K562 (cell line): ENCODE results near the gene TMCC2. TPM values are rescaled to one million over a fixed set of nuclear protein-coding genes. Genes with fewer than 3 reads are reported as not detected.

Experiments used
- ATAC-seq: fragments of 200-7000 bp; cut with Tn5 transposase; 3 replicates; pipeline ENCODE4 v1.9.1; 2020; ENCODE audit warnings: moderate library complexity
- BruUV-seq: library from RNA; stranded (reverse); fragments of 400-500 nt; replicated peaks from 2 replicates; lab custom pipeline; 2021; lab: Mats Ljungman, UMichigan
- CTCF ChIA-PET: fragments of 300-600 bp; formaldehyde crosslinking; extraction: SDS; loops from one replicate; lab custom pipeline; 2021; ENCODE audit warnings: low intra/inter-chr PET ratio; lab: Yijun Ruan, JAX
- POLR2A ChIA-PET: fragments of 300-600, 350-650 bp; sonication (Branson Sonifier 250); formaldehyde crosslinking; extraction: SDS; loops from one replicate; lab custom pipeline; 2021; ENCODE audit warnings: antibody characterized with exemption, inconsistent platforms; lab: Yijun Ruan, JAX
- DNase-seq, 4 experiments: peaks; one replicate each; pipeline versions ENCODE4 v3.0.0 to v3.0.0-alpha.2; 2011 to 2018; ENCODE audit warnings: low spot score in 3 of 4, mixed read lengths in 3 of 4; ENCODE audit errors: extremely low read depth in 1 of 4
- FAIRE-seq: peaks from 2 replicates; lab custom pipeline; 2011; peaks lifted over from hg19 to GRCh38; lab: Jason Lieb, UNC
- H2AFZ ChIP-seq: 2 replicates; pipeline ENCODE4 v1.6.0; 2011; ENCODE audit warnings: low read depth, low read length, control low read depth, inconsistent platforms
- H3K27ac ChIP-seq: fragments of 200-600 bp; 3 replicates; pipeline ENCODE4 v1.8.0; 2011; ENCODE audit warnings: low read depth, mild to moderate bottlenecking, control low read depth, inconsistent platforms, low read length, moderate library complexity, mixed read lengths; ENCODE audit errors: extremely low read depth
- H3K27me3 ChIP-seq, 2 experiments: fragments of 300-600 bp in 1 of 2; 2 replicates in 1 of 2; 3 replicates in 1 of 2; pipeline versions ENCODE4 v1.6.0 to v1.8.0; 2011; ENCODE audit warnings: inconsistent platforms in 2 of 2, low read length in 2 of 2, mild to moderate bottlenecking in 1 of 2, mixed read lengths in 1 of 2, moderate library complexity in 1 of 2; ENCODE audit not compliant: control insufficient read depth in 2 of 2, insufficient read depth in 2 of 2
- H3K36me3 ChIP-seq: fragments of 300-600 bp; 3 replicates; pipeline ENCODE4 v1.8.0; 2011; ENCODE audit warnings: mild to moderate bottlenecking, low read length, inconsistent platforms; ENCODE audit not compliant: control insufficient read depth, insufficient read depth
- H3K4me1 ChIP-seq, 2 experiments: fragments of 200-600 bp in 1 of 2; replicated peaks in 1 of 2; 2 replicates in 1 of 2; 3 replicates in 1 of 2; pipeline versions ENCODE4 v1.5.1 to v1.8.0; 2011; ENCODE audit warnings: inconsistent platforms in 2 of 2, low read length in 2 of 2, mild to moderate bottlenecking in 1 of 2, mixed read lengths in 1 of 2, moderate library complexity in 1 of 2; ENCODE audit not compliant: control insufficient read depth in 2 of 2, insufficient read depth in 2 of 2
- H3K4me2 ChIP-seq: 2 replicates; pipeline ENCODE4 v1.6.1; 2011; ENCODE audit warnings: low read length, control low read depth, inconsistent platforms, mixed read lengths; ENCODE audit not compliant: insufficient read depth
- H3K4me3 ChIP-seq: fragments of 200-600 bp; sonication (generic), shearing (Covaris generic); 2 replicates; pipeline ENCODE4 v1.5.1; 2016; ENCODE audit warnings: control low read depth, inconsistent platforms
- H3K79me2 ChIP-seq: fragments of 200-600 bp; 3 replicates; pipeline ENCODE4 v1.8.0; 2011; ENCODE audit warnings: low read length, inconsistent platforms; ENCODE audit not compliant: control insufficient read depth, insufficient read depth
- H3K9ac ChIP-seq, 2 experiments: 2 replicates each; pipeline versions ENCODE4 v1.6.0 to v1.6.1; 2011; ENCODE audit warnings: low read depth in 2 of 2, low read length in 2 of 2, control low read depth in 1 of 2, inconsistent platforms in 1 of 2, mild to moderate bottlenecking in 1 of 2, mixed read lengths in 1 of 2; ENCODE audit not compliant: insufficient read depth in 1 of 2
- H3K9me1 ChIP-seq: one replicate; pipeline ENCODE4 v1.6.0; 2011; ENCODE audit warnings: inconsistent platforms, mild to moderate bottlenecking, low read length, moderate library complexity; ENCODE audit not compliant: control insufficient read depth, insufficient read depth
- H3K9me3 ChIP-seq: replicated peaks from 2 replicates; pipeline ENCODE4 v1.5.1; 2011; ENCODE audit warnings: low read depth, low read length, inconsistent platforms; ENCODE audit not compliant: control insufficient read depth, insufficient read depth
- H4K20me1 ChIP-seq: replicated peaks from 2 replicates; pipeline ENCODE4 v1.6.1; 2011; ENCODE audit warnings: low read length, inconsistent platforms, mixed read lengths; ENCODE audit not compliant: control insufficient read depth, insufficient read depth
- CBFA2T2 ChIP-seq: fragments of 450-650 bp; conservative IDR thresholded peaks from 2 replicates; pipeline ENCODE4 v1.6.1; 2017; ENCODE audit warnings: mild to moderate bottlenecking
- CBFA2T3 ChIP-seq: fragments of 450-650 bp; IDR thresholded peaks from 2 replicates; pipeline ENCODE4 v1.6.1; 2017
- ETV6 ChIP-seq, 3 experiments: fragments of 150-350 bp in 1 of 3; sonication (generic) in 1 of 3; formaldehyde crosslinking in 1 of 3; IDR thresholded peaks; 2 replicates each; pipeline versions ENCODE4 v1.6.1 to v1.8.0; 2014 to 2022; ENCODE audit warnings: borderline replicate concordance in 2 of 3, low read depth in 2 of 3, antibody characterized with exemption in 1 of 3, low read length in 1 of 3, mild to moderate bottlenecking in 1 of 3, missing genetic modification reagents in 1 of 3
- KDM1A ChIP-seq, 2 experiments: fragments of 450-650 bp; IDR thresholded peaks; 2 replicates each; pipeline ENCODE4 v1.6.1; 2016; ENCODE audit warnings: mild to moderate bottlenecking in 2 of 2
- KLF16 ChIP-seq: IDR thresholded peaks from 2 replicates; pipeline ENCODE4 v1.6.1; 2016; ENCODE audit warnings: antibody characterized with exemption
- MAFG ChIP-seq: fragments of 450-650 bp; conservative IDR thresholded peaks from 2 replicates; pipeline ENCODE4 v1.6.1; 2016; ENCODE audit warnings: missing genetic modification characterization, missing compliant biosample characterization
- PHF21A ChIP-seq: fragments of 450-650 bp; IDR thresholded peaks from 2 replicates; pipeline ENCODE4 v1.6.1; 2017; ENCODE audit warnings: low read depth, borderline replicate concordance
- PRPF4 ChIP-seq: fragments of 200-400 bp; formaldehyde crosslinking; IDR thresholded peaks from one replicate; pipeline ENCODE4 v1.6.1; 2017; ENCODE audit warnings: low read length, low read depth, mild to moderate bottlenecking; ENCODE audit not compliant: insufficient read depth, poor library complexity, severe bottlenecking
- RAD21 ChIP-seq, 2 experiments: fragments of 250-450 bp in 1 of 2; fragments of 450-650 bp in 1 of 2; sonication (Bioruptor Pico) in 1 of 2; formaldehyde crosslinking in 1 of 2; IDR thresholded peaks in 1 of 2; conservative IDR thresholded peaks in 1 of 2; 2 replicates each; pipeline versions ENCODE4 v1.4.0 to v1.8.0; 2020 to 2022; ENCODE audit warnings: mild to moderate bottlenecking in 2 of 2, moderate library complexity in 1 of 2
- RB1 ChIP-seq: fragments of 450-650 bp; IDR thresholded peaks from 2 replicates; pipeline ENCODE4 v1.6.1; 2017; ENCODE audit warnings: low read depth, mild to moderate bottlenecking
- RCOR1 ChIP-seq, 2 experiments: IDR thresholded peaks; 2 replicates each; pipeline ENCODE4 v1.6.1; 2012; ENCODE audit warnings: low read depth in 2 of 2, low read length in 2 of 2, borderline replicate concordance in 1 of 2, improper control_type of control experiment in 1 of 2
- STAG1 ChIP-seq: sonication (generic); formaldehyde crosslinking; IDR thresholded peaks from 2 replicates; pipeline ENCODE4 v1.5.0; 2020; ENCODE audit warnings: missing genetic modification reagents, borderline replicate concordance
- ZNF586 ChIP-seq: fragments of 450-650 bp; formaldehyde crosslinking; conservative IDR thresholded peaks from 2 replicates; pipeline ENCODE4 v1.4.0; 2020; ENCODE audit warnings: mild to moderate bottlenecking, moderate library complexity
- WGBS: fragments of 100-300 bp; shearing (Covaris generic); methylation state at CpG from one replicate; pipeline ENCODE4 v1.1.6; 2016; ENCODE audit warnings: low coverage, mixed read lengths; ENCODE audit not compliant: insufficient coverage; ENCODE audit errors: missing lambda C conversion rate; 5-methylcytosine and 5-hydroxymethylcytosine counted together
- in situ Hi-C: fragments of 300-500 bp; cut with MboI; formaldehyde crosslinking; loops from 4 replicates; pipeline ENCODE4 v1.15.0; 2018; ENCODE audit warnings: inconsistent platforms, mixed read lengths
- intact Hi-C: fragments of 100-400 bp; cut with micrococcal nuclease; formaldehyde crosslinking; loops from 2 replicates; pipeline ENCODE4 v1.14.2; 2022
- polyA plus RNA-seq, 8 experiments: library from polyadenylated mRNA; depleted of rRNA in 4 of 8; stranded (reverse) in 5 of 8; unstranded in 3 of 8; fragments of >200 nt; fragmentation: Nextera tagmentation in 2 of 8; fragmentation: Illumina TruSeq in 1 of 8; extraction: Ambion mirVana in 2 of 8; extraction: Trizol in 1 of 8; gene quantifications; 2 replicates each; pipeline versions ENCODE4 v1.2.1 to v1.2.3, GENCODE V29; 2011 to 2014; ENCODE audit warnings: inconsistent platforms in 1 of 8, missing spikeins in 1 of 8
- total RNA-seq, 7 experiments: library from RNA; depleted of rRNA in 6 of 7; stranded (reverse); fragments of >200 nt in 6 of 7; fragmentation: Illumina TruSeq in 2 of 7; extraction: Trizol in 2 of 7; gene quantifications; 2 replicates each; pipeline versions ENCODE4 v1.2.1 to v1.2.3, GENCODE V29; 2011 to 2021; ENCODE audit warnings: low replicate concordance in 1 of 7
- TF ChIP-seq, protein P1 (sequence below): sonication (generic); formaldehyde crosslinking; IDR thresholded peaks from 2 replicates; pipeline ENCODE4 v1.8.0; 2022; ENCODE audit warnings: missing genetic modification reagents, mild to moderate bottlenecking, borderline replicate concordance
- TF ChIP-seq, protein P2 (sequence below): IDR thresholded peaks from 2 replicates; pipeline ENCODE4 v1.6.1; 2014; ENCODE audit warnings: antibody characterized with exemption
- TF ChIP-seq, protein P3 (sequence below): sonication (generic); IDR thresholded peaks from 2 replicates; pipeline ENCODE4 v1.6.1; 2016

Gene TMCC2
- total and polyA plus RNA-seq, 9 of the 15 experiments (the other 6 are each of a cell fraction or from before 2014, with no cell fraction given): 0.06 to 1.8 (median 0.98) TPM

DNA sequence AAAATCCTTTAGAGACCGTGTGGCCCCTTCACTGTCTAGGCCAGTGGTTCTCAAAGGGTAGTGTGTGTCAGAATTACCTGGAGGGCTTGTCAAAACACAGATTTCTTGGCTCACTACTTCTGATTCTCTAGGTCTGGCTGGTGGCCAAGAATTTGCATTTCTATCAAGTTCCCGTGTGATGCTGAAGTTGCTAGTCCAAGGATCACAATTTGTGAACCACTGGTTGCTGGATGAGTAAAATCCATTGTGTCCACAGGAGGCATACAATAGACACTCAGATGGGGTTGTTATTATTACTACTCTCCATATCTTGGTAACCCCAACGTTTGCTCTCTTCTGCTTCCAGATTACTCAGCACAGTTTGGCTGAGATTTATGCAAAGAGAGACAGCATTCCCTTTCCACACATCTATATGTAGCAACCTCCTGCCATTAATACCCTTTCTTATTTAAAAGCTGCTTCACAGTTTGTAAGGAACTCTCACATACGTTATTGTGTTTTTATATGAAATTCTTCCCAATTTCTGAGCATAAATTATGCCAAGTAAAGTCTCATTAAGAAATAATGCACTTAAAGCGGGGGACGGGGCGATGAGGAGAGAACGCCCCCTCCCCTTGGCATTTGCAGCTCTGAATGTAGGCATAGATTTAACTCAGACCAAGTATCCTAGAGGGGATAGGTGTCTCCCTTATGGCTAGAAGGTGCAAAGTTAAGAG is 720 bp upstream of the TMCC2 start:
- no peak overlapping the region for H3K27ac ChIP-seq
- H3K27me3 ChIP-seq: peaks cover 3 to 13% of the 10 kb centered on the region in 2 experiments; a peak in 4 of 5 replicates
- in situ Hi-C loops (no loop called here), intact Hi-C loops (no loop called here)
- H3K79me2 ChIP-seq: no peaks in the 10 kb centered on the region
- H3K4me1 ChIP-seq: peaks cover 27 to 29% of the 10 kb centered on the region in 2 experiments
- H3K9me1 ChIP-seq: no peaks in the 10 kb centered on the region
- H3K4me3 ChIP-seq: peak overlapping the region; percentile 47
- no peaks in the 10 kb centered on the region; the same call in 1 of the 2 replicates for H4K20me1 ChIP-seq
- ATAC-seq: no peak
- FAIRE-seq: no peak
- H3K4me2 ChIP-seq: peak overlapping the region; percentile 81
- POLR2A ChIA-PET: interaction anchor here (0.7 to 1.5 kb wide), 5 partner anchors 11 to 82 kb away, joined by 3 to 5 read pairs (median 3); no protein-coding TSS in a partner anchor
- no peaks in the 10 kb centered on the region for H3K9me3 ChIP-seq
- no TSS peak for BruUV-seq
- CTCF ChIA-PET: interaction anchor here (1.1 kb wide), 1 partner anchor 29 kb away, joined by 3 read pairs; no protein-coding TSS in a partner anchor
- 20% methylated on average over 8 of the region's 8 CpGs for WGBS
- peak in 3 of 4 experiments; percentile 25 to 37 (median 35) for DNase-seq
- peak overlapping the region in 1 of 2 experiments; percentile 87; a peak in 2 of 4 replicates for H3K9ac ChIP-seq
- peak overlapping the region; percentile 91 for H2AFZ ChIP-seq
- no peaks in the 10 kb centered on the region for H3K36me3 ChIP-seq
- TF ChIP-seq, protein P1, sequence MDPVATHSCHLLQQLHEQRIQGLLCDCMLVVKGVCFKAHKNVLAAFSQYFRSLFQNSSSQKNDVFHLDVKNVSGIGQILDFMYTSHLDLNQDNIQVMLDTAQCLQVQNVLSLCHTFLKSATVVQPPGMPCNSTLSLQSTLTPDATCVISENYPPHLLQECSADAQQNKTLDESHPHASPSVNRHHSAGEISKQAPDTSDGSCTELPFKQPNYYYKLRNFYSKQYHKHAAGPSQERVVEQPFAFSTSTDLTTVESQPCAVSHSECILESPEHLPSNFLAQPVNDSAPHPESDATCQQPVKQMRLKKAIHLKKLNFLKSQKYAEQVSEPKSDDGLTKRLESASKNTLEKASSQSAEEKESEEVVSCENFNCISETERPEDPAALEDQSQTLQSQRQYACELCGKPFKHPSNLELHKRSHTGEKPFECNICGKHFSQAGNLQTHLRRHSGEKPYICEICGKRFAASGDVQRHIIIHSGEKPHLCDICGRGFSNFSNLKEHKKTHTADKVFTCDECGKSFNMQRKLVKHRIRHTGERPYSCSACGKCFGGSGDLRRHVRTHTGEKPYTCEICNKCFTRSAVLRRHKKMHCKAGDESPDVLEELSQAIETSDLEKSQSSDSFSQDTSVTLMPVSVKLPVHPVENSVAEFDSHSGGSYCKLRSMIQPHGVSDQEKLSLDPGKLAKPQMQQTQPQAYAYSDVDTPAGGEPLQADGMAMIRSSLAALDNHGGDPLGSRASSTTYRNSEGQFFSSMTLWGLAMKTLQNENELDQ: no peak
- TF ChIP-seq PRPF4 (no peak), CBFA2T3 (0 out of 2 replicates have a peak, but pooled peaks have one; percentile 18), RCOR1 (IDR thresholded peaks at IDR 0.05; ENCODE audit: borderline replicate concordance in 1 of 2, low read depth in 2 of 2, low read length in 2 of 2) (peak in 1 of 2 experiments; percentile 64; a peak in 2 of 4 replicates), ETV6 (IDR thresholded peaks at IDR 0.05; ENCODE audit: borderline replicate concordance in 1 of 2, low read depth in 2 of 2, low read length in 1 of 2) (no peak), ETV6 (CRISPR knock-in tag; IDR thresholded peaks at IDR 0.05; ENCODE audit: borderline replicate concordance) (no peak), PHF21A (peak; percentile 26), ZNF586 (CRISPR knock-in tag) (no peak), RB1 (no peak), STAG1 (CRISPR knock-in tag) (no peak), MAFG (no peak), KDM1A (IDR thresholded peaks at IDR 0.05) (peak; percentile 91 to 92; a peak in 3 of 4 replicates), CBFA2T2 (no peak), KLF16 (no peak), RAD21 (CRISPR knock-in tag; conservative IDR thresholded peaks at IDR 0.05 in 1 of 2, IDR thresholded peaks at IDR 0.05 in 1 of 2) (peak in 1 of 2 experiments; percentile 13; a peak in 1 of 4 replicates)
- TF ChIP-seq, protein P2, sequence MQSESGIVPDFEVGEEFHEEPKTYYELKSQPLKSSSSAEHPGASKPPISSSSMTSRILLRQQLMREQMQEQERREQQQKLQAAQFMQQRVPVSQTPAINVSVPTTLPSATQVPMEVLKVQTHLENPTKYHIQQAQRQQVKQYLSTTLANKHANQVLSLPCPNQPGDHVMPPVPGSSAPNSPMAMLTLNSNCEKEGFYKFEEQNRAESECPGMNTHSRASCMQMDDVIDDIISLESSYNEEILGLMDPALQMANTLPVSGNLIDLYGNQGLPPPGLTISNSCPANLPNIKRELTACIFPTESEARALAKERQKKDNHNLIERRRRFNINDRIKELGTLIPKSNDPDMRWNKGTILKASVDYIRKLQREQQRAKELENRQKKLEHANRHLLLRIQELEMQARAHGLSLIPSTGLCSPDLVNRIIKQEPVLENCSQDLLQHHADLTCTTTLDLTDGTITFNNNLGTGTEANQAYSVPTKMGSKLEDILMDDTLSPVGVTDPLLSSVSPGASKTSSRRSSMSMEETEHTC: no peak
- TF ChIP-seq, protein P3, sequence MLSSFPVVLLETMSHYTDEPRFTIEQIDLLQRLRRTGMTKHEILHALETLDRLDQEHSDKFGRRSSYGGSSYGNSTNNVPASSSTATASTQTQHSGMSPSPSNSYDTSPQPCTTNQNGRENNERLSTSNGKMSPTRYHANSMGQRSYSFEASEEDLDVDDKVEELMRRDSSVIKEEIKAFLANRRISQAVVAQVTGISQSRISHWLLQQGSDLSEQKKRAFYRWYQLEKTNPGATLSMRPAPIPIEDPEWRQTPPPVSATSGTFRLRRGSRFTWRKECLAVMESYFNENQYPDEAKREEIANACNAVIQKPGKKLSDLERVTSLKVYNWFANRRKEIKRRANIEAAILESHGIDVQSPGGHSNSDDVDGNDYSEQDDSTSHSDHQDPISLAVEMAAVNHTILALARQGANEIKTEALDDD: 0 out of 2 replicates have a peak, but pooled peaks have one; percentile 19
